WTC11 (cell line): Measurements from ENCODE around the gene INPP4B. TPM values are rescaled to one million over a fixed set of nuclear protein-coding genes. Genes with fewer than 3 reads are reported as not detected.

Experiments
- ATAC-seq: fragments of 200-7000 bp; cut with Tn5 transposase; 2 replicates; pipeline ENCODE4 v1.10.0; 2021; ENCODE audit warnings: mild to moderate bottlenecking, moderate library complexity
- CTCF ChIA-PET: fragments of 300-600 bp; sonication (Branson Sonifier 250); formaldehyde crosslinking; loops from one replicate; lab custom pipeline; 2021; ENCODE audit warnings: antibody characterized with exemption; lab: Charles Lee
- POLR2A ChIA-PET: fragments of 350-600 bp; sonication (Branson Sonifier 250); formaldehyde crosslinking; loops from one replicate; lab custom pipeline; 2021; ENCODE audit warnings: antibody characterized with exemption; lab: Charles Lee
- DNase-seq: peaks from one replicate; pipeline ENCODE4 v3.0.0; 2021; ENCODE audit warnings: low spot score
- H3K27ac Mint-ChIP-seq: 2 replicates; pipeline ENCODE4 v1.8.0; 2021; ENCODE audit warnings: mixed read lengths
- H3K27me3 Mint-ChIP-seq: 2 replicates; pipeline ENCODE4 v1.8.0; 2021; ENCODE audit warnings: low read depth, mild to moderate bottlenecking, moderate library complexity, mixed read lengths
- H3K36me3 Mint-ChIP-seq: 2 replicates; pipeline ENCODE4 v1.8.0; 2021; ENCODE audit warnings: mixed read lengths
- H3K4me1 Mint-ChIP-seq: 2 replicates; pipeline ENCODE4 v1.8.0; 2022; ENCODE audit warnings: mixed read lengths
- H3K4me3 Mint-ChIP-seq: 2 replicates; pipeline ENCODE4 v1.8.0; 2021; ENCODE audit warnings: mild to moderate bottlenecking, moderate library complexity, mixed read lengths
- H3K9me3 Mint-ChIP-seq: 2 replicates; pipeline ENCODE4 v1.8.0; 2021; ENCODE audit warnings: mixed read lengths
- E2F4 ChIP-seq: sonication (generic); formaldehyde crosslinking; IDR thresholded peaks from 2 replicates; pipeline ENCODE4 v1.8.1; 2022; ENCODE audit warnings: low read depth, mild to moderate bottlenecking, moderate library complexity, missing genetic modification reagents, borderline replicate concordance
- ESRRA ChIP-seq: sonication (generic); formaldehyde crosslinking; IDR thresholded peaks from 2 replicates; pipeline ENCODE4 v1.8.1; 2022; ENCODE audit warnings: mild to moderate bottlenecking, missing genetic modification reagents, borderline replicate concordance
- FOXP1 ChIP-seq: sonication (generic); formaldehyde crosslinking; IDR thresholded peaks from 2 replicates; pipeline ENCODE4 v1.8.0; 2022; ENCODE audit warnings: missing genetic modification reagents, mild to moderate bottlenecking, moderate library complexity, borderline replicate concordance
- IRF1 ChIP-seq: sonication (generic); formaldehyde crosslinking; IDR thresholded peaks from 2 replicates; pipeline ENCODE4 v1.8.0; 2023; ENCODE audit warnings: missing genetic modification reagents
- MLX ChIP-seq: sonication (generic); formaldehyde crosslinking; IDR thresholded peaks from 2 replicates; pipeline ENCODE4 v1.8.1; 2023; ENCODE audit warnings: mild to moderate bottlenecking, missing genetic modification reagents, moderate library complexity
- MXD4 ChIP-seq: fragments of 250-450 bp; sonication (Bioruptor Pico); IDR thresholded peaks from 2 replicates; pipeline ENCODE4 v1.8.0; 2021; ENCODE audit warnings: mild to moderate bottlenecking, moderate library complexity, borderline replicate concordance
- NFE2L1 ChIP-seq: sonication (generic); formaldehyde crosslinking; IDR thresholded peaks from 2 replicates; pipeline ENCODE4 v1.8.1; 2023; ENCODE audit warnings: missing genetic modification reagents
- OVOL2 ChIP-seq: fragments of 250-450 bp; sonication (Bioruptor Pico); IDR thresholded peaks from 2 replicates; pipeline ENCODE4 v1.9.0; 2021; ENCODE audit warnings: mild to moderate bottlenecking, borderline replicate concordance
- PRDM15 ChIP-seq: sonication (generic); formaldehyde crosslinking; IDR thresholded peaks from 2 replicates; pipeline ENCODE4 v1.8.0; 2022; ENCODE audit warnings: missing genetic modification reagents
- RORB ChIP-seq: fragments of 250-450 bp; sonication (Bioruptor Pico); IDR thresholded peaks from 2 replicates; pipeline ENCODE4 v1.9.0; 2021; ENCODE audit warnings: mild to moderate bottlenecking
- STAT6 ChIP-seq: sonication (generic); formaldehyde crosslinking; conservative IDR thresholded peaks from 2 replicates; pipeline ENCODE4 v1.8.1; 2023; ENCODE audit warnings: mild to moderate bottlenecking, low read depth, missing genetic modification reagents, moderate library complexity
- TEAD1 ChIP-seq: sonication (generic); formaldehyde crosslinking; IDR thresholded peaks from 2 replicates; pipeline ENCODE4 v1.8.0; 2022; ENCODE audit warnings: mild to moderate bottlenecking, missing genetic modification reagents
- ZBTB21 ChIP-seq: sonication (generic); formaldehyde crosslinking; IDR thresholded peaks from 2 replicates; pipeline ENCODE4 v1.8.1; 2023; ENCODE audit warnings: mild to moderate bottlenecking, missing genetic modification reagents, borderline replicate concordance
- ZMAT4 ChIP-seq: fragments of 250-450 bp; sonication (Bioruptor Pico); IDR thresholded peaks from 2 replicates; pipeline ENCODE4 v1.9.0; 2021; ENCODE audit warnings: mild to moderate bottlenecking
- ZNF219 ChIP-seq: sonication (generic); formaldehyde crosslinking; IDR thresholded peaks from 2 replicates; pipeline ENCODE4 v1.8.0; 2023; ENCODE audit warnings: missing genetic modification reagents, mild to moderate bottlenecking, borderline replicate concordance
- ZNF317 ChIP-seq: sonication (generic); formaldehyde crosslinking; IDR thresholded peaks from 2 replicates; pipeline ENCODE4 v1.8.1; 2023; ENCODE audit warnings: low read depth, mild to moderate bottlenecking, moderate library complexity, missing genetic modification reagents, borderline replicate concordance
- ZNF416 ChIP-seq: fragments of 250-450 bp; sonication (Bioruptor Pico); IDR thresholded peaks from 2 replicates; pipeline ENCODE4 v1.9.0; 2021; ENCODE audit warnings: mild to moderate bottlenecking, inconsistent platforms
- total RNA-seq: library from RNA; stranded (reverse); gene quantifications from 3 replicates; pipeline ENCODE4 v1.2.3, GENCODE V29; 2021
- TF ChIP-seq, protein P1 (sequence below): fragments of 250-450 bp; sonication (Bioruptor Pico); IDR thresholded peaks from 2 replicates; pipeline ENCODE4 v1.9.0; 2021; ENCODE audit warnings: mild to moderate bottlenecking, borderline replicate concordance

INPP4B gene
- total RNA-seq, 1 experiment from 2014 or later, result 0.92 TPM

- H3K9me3 Mint-ChIP-seq, result no peaks in the 10 kb centered on the region
- ChIA-PET CTCF (no interaction called here), POLR2A (no interaction called here)
- H3K4me1 Mint-ChIP-seq, result no peaks in the 10 kb centered on the region
- DNase-seq, result no peak
- ATAC-seq, result no peak
- no peaks in the 10 kb centered on the region for H3K36me3 Mint-ChIP-seq
- no peak for TF ChIP-seq E2F4 (CRISPR knock-in tag)
- TF ChIP-seq, protein P1, sequence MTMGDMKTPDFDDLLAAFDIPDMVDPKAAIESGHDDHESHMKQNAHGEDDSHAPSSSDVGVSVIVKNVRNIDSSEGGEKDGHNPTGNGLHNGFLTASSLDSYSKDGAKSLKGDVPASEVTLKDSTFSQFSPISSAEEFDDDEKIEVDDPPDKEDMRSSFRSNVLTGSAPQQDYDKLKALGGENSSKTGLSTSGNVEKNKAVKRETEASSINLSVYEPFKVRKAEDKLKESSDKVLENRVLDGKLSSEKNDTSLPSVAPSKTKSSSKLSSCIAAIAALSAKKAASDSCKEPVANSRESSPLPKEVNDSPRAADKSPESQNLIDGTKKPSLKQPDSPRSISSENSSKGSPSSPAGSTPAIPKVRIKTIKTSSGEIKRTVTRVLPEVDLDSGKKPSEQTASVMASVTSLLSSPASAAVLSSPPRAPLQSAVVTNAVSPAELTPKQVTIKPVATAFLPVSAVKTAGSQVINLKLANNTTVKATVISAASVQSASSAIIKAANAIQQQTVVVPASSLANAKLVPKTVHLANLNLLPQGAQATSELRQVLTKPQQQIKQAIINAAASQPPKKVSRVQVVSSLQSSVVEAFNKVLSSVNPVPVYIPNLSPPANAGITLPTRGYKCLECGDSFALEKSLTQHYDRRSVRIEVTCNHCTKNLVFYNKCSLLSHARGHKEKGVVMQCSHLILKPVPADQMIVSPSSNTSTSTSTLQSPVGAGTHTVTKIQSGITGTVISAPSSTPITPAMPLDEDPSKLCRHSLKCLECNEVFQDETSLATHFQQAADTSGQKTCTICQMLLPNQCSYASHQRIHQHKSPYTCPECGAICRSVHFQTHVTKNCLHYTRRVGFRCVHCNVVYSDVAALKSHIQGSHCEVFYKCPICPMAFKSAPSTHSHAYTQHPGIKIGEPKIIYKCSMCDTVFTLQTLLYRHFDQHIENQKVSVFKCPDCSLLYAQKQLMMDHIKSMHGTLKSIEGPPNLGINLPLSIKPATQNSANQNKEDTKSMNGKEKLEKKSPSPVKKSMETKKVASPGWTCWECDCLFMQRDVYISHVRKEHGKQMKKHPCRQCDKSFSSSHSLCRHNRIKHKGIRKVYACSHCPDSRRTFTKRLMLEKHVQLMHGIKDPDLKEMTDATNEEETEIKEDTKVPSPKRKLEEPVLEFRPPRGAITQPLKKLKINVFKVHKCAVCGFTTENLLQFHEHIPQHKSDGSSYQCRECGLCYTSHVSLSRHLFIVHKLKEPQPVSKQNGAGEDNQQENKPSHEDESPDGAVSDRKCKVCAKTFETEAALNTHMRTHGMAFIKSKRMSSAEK (CRISPR knock-in tag), result no peak
- no peak for TF ChIP-seq NFE2L1 (CRISPR knock-in tag)
- TF ChIP-seq TEAD1 (CRISPR knock-in tag), result no peak
- TF ChIP-seq ZNF219 (CRISPR knock-in tag), result no peak
- TF ChIP-seq RORB (CRISPR knock-in tag), result no peak
- TF ChIP-seq ZBTB21 (CRISPR knock-in tag), result no peak
- no peak for TF ChIP-seq IRF1
- no peak for TF ChIP-seq PRDM15 (CRISPR knock-in tag)
- no peak for TF ChIP-seq ZNF416 (CRISPR knock-in tag)
- no peak for TF ChIP-seq MXD4
- no peak for TF ChIP-seq ESRRA
- no peak for TF ChIP-seq ZNF317 (CRISPR knock-in tag)
- TF ChIP-seq OVOL2 (CRISPR knock-in tag), result no peak
- no peak for TF ChIP-seq ZMAT4 (CRISPR knock-in tag)
- TF ChIP-seq FOXP1 (CRISPR knock-in tag), result no peak
- no peak for TF ChIP-seq STAT6
- no peak for TF ChIP-seq MLX (CRISPR knock-in tag)
- no peaks in the 10 kb centered on the region for H3K27me3 Mint-ChIP-seq
- H3K4me3 Mint-ChIP-seq, result no peak overlapping the region
- H3K27ac Mint-ChIP-seq, result no peak overlapping the region
Measured at GRCh38 chr4:142480244-142480643, 365.9 kb downstream of the INPP4B start.
